Testis (tissue), 3 donors: Measurements from ENCODE around the gene EBI3. TPM values are rescaled to one million over a fixed set of nuclear protein-coding genes. Genes with fewer than 3 reads are reported as not detected.
A peak's percentile ranks its signal among the peaks of the same experiment; 100 is the strongest.
"Not testable (repeated sequence)": the region's sequence is repeated elsewhere in the genome, so short reads cannot be mapped to it uniquely, and the experiment has no call there.

ENCODE experiments used
- DNase-seq: peaks from one replicate; pipeline ENCODE4 v3.0.0-alpha.2; 2019
- H3K27ac ChIP-seq, 2 donors: fragments of 200-600 bp; sonication (generic); one replicate each; pipeline ENCODE4 v1.5.1; 2019
- H3K27me3 ChIP-seq: fragments of 200-600 bp; sonication (generic); one replicate; pipeline ENCODE4 v1.5.1; 2019
- H3K36me3 ChIP-seq: fragments of 200-600 bp; sonication (generic); one replicate; pipeline ENCODE4 v1.5.1; 2017; ENCODE audit warnings: low read depth; ENCODE audit errors: missing control alignments
- H3K4me1 ChIP-seq: fragments of 200-600 bp; sonication (generic); one replicate; pipeline ENCODE4 v1.5.1; 2019
- H3K4me3 ChIP-seq, 2 donors: fragments of 200-600 bp; sonication (generic); one replicate each; pipeline ENCODE4 v1.5.1; 2017 to 2019
- H3K9me3 ChIP-seq: fragments of 200-600 bp; sonication (generic); one replicate; pipeline ENCODE4 v1.5.1; 2017
- CTCF ChIP-seq, 3 experiments: fragments of 450-650 bp in 2 of 3; fragments of 200-600 bp in 1 of 3; sonication (generic) in 1 of 3; IDR thresholded peaks; one replicate each; pipeline ENCODE4 v1.5.1; 2016 to 2019; ENCODE audit warnings: antibody characterized with exemption in 3 of 3, mild to moderate bottlenecking in 2 of 3, moderate library complexity in 1 of 3
- POLR2A ChIP-seq: fragments of 450-650 bp; IDR thresholded peaks from one replicate; pipeline ENCODE4 v1.6.1; 2017; ENCODE audit warnings: antibody characterized with exemption, mild to moderate bottlenecking, moderate library complexity
- WGBS, 2 donors: methylation state at CpG; one replicate each; pipeline ENCODE4 v1.1.5; 2018; 5-methylcytosine and 5-hydroxymethylcytosine counted together
- intact Hi-C: fragments of 100-400 bp; cut with DNase I; formaldehyde crosslinking; loops from one replicate; pipeline ENCODE4 v1.15.1; 2023; ENCODE audit warnings: low total_unique reads
- polyA plus RNA-seq: library from polyadenylated mRNA; stranded (reverse); fragments of 350-450 nt; fragmentation: Illumina TruSeq; extraction: RNeasy Lipid Tissue Mini Kit (QIAGEN cat#74804); gene quantifications from one replicate; pipeline ENCODE4 v1.2.3, GENCODE V29; 2014; ENCODE audit warnings: low read depth, low replicate concordance; ENCODE audit not compliant: insufficient read depth
- total RNA-seq, 2 donors: library from RNA; depleted of rRNA; stranded (reverse); fragments of >200 nt; gene quantifications; one replicate each; pipeline ENCODE4 v1.2.3, GENCODE V29; 2016

Gene EBI3
- total and polyA plus RNA-seq, 3 donors from 2014 or later = 1.3 to 8.4 (median 1.9) TPM

GRCh38 chr19:4213116-4213515 lies 16.2 kb upstream of the EBI3 start:
- DNase-seq = no peak
- no peaks in the 10 kb centered on the region for H3K9me3 ChIP-seq
- no peak for TF ChIP-seq CTCF (IDR thresholded peaks at IDR 0.05)
- TF ChIP-seq POLR2A = no peak
- H3K27ac ChIP-seq = no peak overlapping the region
- H3K36me3 ChIP-seq = no peaks in the 10 kb centered on the region
- no peaks in the 10 kb centered on the region for H3K4me1 ChIP-seq
- no peak overlapping the region for H3K4me3 ChIP-seq
- 74 to 88% methylated on average over 3 of the region's 3 CpGs for WGBS, 2 donors
- intact Hi-C loops = no loop called here
- H3K27me3 ChIP-seq = no peaks in the 10 kb centered on the region

- TF ChIP-seq POLR2A (no peak), CTCF (IDR thresholded peaks at IDR 0.05) (no peak)
- DNase-seq = no peak
- Histone ChIP-seq H3K4me3 (no peak overlapping the region), H3K27me3 (no peaks in the 10 kb centered on the region), H3K36me3 (no peaks in the 10 kb centered on the region), H3K4me1 (no peaks in the 10 kb centered on the region), H3K9me3 (no peaks in the 10 kb centered on the region), H3K27ac (no peak overlapping the region)
- intact Hi-C loops = no loop called here
- 44% methylated on average over 4 to 10 of the region's 10 CpGs for WGBS, 2 donors
Measured at GRCh38 chr19:4215807-4216206, 13.5 kb upstream of the EBI3 start.

GRCh38 chr19:4216846-4217245 lies 12.5 kb upstream of the EBI3 start:
- DNase-seq = no peak
- H3K9me3 ChIP-seq = no peaks in the 10 kb centered on the region
- no peaks in the 10 kb centered on the region for H3K27me3 ChIP-seq
- TF ChIP-seq CTCF (IDR thresholded peaks at IDR 0.05) = no peak
- TF ChIP-seq POLR2A = no peak
- no peak overlapping the region for H3K27ac ChIP-seq
- no peaks in the 10 kb centered on the region for H3K36me3 ChIP-seq
- intact Hi-C loops = no loop called here
- 79 to 80% methylated on average over 6 of the region's 6 CpGs for WGBS, 2 donors
- no peak overlapping the region for H3K4me3 ChIP-seq
- H3K4me1 ChIP-seq = no peaks in the 10 kb centered on the region

- Histone ChIP-seq H3K36me3 (no peaks in the 10 kb centered on the region), H3K27me3 (no peaks in the 10 kb centered on the region), H3K4me1 (no peaks in the 10 kb centered on the region), H3K9me3 (no peaks in the 10 kb centered on the region), H3K4me3 (peak overlapping the region in 1 of 2 donors; percentile 26), H3K27ac (no peak overlapping the region)
- intact Hi-C loops = no loop called here
- TF ChIP-seq POLR2A (no peak), CTCF (IDR thresholded peaks at IDR 0.05) (no peak)
- no peak for DNase-seq
- 79 to 82% methylated on average over 52 to 75 of the region's 81 CpGs for WGBS, 2 donors
Measured at GRCh38 chr19:4217429-4218264, 11.7 kb upstream of the EBI3 start.

- intact Hi-C loops, H3K36me3 ChIP-seq, H3K27me3 ChIP-seq, H3K4me1 ChIP-seq, H3K9me3 ChIP-seq, DNase-seq, H3K27ac ChIP-seq, H3K4me3 ChIP-seq: not testable (repeated sequence)
- 79 to 94% methylated on average over 1 of the region's 1 CpG for WGBS, 2 donors
Measured at GRCh38 chr19:4218523-4218922, 10.8 kb upstream of the EBI3 start.
